Activated naive CD4-positive, alpha-beta T cell treated with anti-CD3 and anti-CD28 coated beads, Interleukin-2, amount 50 U/mL, for 24 hours (primary cell): Measurements from ENCODE around the gene HPN.

ENCODE experiments used
- H3K27ac Mint-ChIP-seq: one replicate; pipeline ENCODE4 v1.8.0; 2021; ENCODE audit warnings: mild to moderate bottlenecking, mixed read lengths
- H3K27me3 Mint-ChIP-seq: one replicate; pipeline ENCODE4 v1.8.0; 2021; ENCODE audit warnings: mixed read lengths
- H3K36me3 Mint-ChIP-seq: one replicate; pipeline ENCODE4 v1.8.0; 2021; ENCODE audit warnings: mixed read lengths
- H3K4me1 Mint-ChIP-seq: one replicate; pipeline ENCODE4 v1.8.0; 2021; ENCODE audit warnings: mixed read lengths
- H3K4me3 Mint-ChIP-seq: one replicate; pipeline ENCODE4 v1.8.0; 2021; ENCODE audit warnings: mild to moderate bottlenecking, mixed read lengths
- H3K9me3 Mint-ChIP-seq: one replicate; pipeline ENCODE4 v1.8.0; 2021; ENCODE audit warnings: mixed read lengths

Gene HPN

DNA sequence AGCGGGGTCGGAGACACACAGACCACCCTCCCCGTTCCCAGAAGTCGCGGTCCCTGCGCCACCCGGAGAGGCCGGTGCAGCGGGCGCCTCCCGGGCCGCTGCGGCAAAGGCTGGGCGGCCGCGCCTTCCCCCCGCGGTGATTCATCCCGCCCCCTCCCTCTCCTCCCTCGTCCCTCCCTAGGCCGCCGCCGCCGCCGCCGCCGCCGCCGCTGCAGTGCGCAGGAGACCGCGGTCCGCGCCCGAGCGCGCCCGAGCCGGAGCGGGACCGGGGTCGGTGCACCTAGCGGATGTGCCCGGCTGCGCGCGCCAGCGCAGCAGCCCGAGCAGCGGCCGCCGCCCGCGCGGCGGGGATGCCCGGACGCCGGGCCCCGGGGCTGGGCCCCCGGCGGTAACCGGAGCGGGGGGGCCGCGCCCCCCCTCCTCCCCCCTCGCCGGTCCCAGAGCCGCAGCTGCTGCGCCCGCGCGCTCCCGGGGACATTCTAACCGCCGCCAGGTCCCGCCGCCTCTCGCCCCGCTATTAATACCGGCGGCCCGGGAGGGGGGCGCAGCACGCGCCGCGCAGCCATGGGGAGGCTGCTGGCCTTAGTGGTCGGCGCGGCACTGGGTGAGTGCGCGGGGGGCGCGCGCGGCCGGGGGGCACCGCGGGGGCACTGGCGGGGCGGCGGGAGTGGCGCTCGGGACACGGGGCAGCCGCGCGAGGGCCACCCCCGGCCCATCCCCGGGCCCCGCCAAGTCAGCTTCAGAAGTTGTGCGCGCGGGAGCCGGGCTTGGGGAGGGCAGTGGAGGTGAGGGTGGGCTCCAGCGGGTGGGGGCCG, 11.1 kb upstream of the HPN start, which contains the start of gene SCN1B:
Gene SCN1B (plus strand): TSS at position 214 of the 815 bp plus-strand sequence. CDS start 351 bp downstream, at position 565.
- Mint-ChIP-seq H3K36me3 (no peaks in the 10 kb centered on the region), H3K4me1 (peaks cover 7% of the 10 kb centered on the region), H3K27me3 (peaks cover 13% of the 10 kb centered on the region), H3K9me3 (no peaks in the 10 kb centered on the region), H3K4me3 (peak within 1 kb of the TSS; percentile 80), H3K27ac (no peak within 1 kb of the TSS)

DNA sequence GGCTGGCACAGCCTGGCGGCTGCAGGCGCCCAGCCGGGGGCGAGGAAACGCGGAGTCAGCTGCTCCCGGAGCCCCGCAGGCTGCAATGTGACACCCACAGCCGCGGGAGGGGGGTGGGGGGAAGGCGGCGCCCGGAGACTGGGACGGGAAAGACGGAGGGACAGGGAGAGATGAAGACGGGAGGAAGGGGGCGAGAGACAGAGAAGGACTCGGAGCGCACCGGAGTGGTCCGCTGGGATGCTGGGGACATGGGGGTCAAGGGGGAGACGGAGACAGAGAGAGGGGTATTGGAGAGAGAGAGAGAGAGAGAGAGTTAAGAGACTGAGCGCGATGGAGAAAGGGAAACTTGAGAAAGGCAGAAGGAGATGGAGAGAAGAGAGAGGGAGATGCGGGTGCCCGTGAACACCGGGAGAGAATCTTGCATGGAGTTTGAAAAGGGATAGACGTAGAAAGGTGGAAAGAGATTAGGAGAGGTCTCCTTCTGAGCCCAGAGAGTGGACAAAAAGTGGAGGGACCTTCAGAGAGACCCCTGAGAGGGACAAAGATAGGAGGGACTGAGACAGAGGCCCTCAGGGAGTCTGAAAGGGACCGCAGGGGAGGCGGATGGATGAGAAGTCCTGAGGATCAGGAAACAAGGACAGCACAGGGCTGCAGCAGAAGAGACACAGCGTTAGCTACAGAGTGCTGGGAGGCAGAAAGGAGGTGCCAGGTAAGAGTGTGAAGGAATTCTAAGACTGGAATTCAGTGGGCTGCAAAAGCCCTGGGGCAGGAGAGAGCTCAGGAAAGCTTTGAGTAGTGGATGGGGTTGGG, 10.2 kb upstream of the HPN start:
- Mint-ChIP-seq H3K9me3 (no peaks in the 10 kb centered on the region), H3K36me3 (no peaks in the 10 kb centered on the region), H3K4me1 (peaks cover 7% of the 10 kb centered on the region), H3K27me3 (peaks cover 13% of the 10 kb centered on the region), H3K4me3 (peak overlapping the region; percentile 80), H3K27ac (no peak overlapping the region)

DNA sequence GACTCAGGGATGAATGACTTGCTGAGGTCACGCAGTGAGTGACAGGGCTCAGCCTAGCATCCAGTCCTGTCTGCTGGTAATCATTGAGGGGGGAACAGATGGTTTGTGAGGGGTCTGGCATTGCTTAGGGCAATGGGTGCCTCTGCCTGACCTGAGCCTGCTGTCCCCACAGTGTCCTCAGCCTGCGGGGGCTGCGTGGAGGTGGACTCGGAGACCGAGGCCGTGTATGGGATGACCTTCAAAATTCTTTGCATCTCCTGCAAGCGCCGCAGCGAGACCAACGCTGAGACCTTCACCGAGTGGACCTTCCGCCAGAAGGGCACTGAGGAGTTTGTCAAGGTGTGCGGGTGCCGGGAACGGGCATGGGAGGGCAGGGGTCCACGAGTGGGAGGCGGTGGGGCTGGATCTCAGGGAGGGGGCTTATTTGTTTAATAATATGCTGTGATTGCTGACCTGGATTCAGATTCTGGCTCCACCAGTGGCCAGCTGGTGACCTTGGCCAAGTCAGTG, 9.1 kb upstream of the HPN start:
- H3K9me3 Mint-ChIP-seq: no peaks in the 10 kb centered on the region
- no peaks in the 10 kb centered on the region for H3K36me3 Mint-ChIP-seq
- H3K27ac Mint-ChIP-seq: peak overlapping the region; percentile 46
- H3K4me1 Mint-ChIP-seq: peaks cover 7% of the 10 kb centered on the region
- peaks cover 13% of the 10 kb centered on the region for H3K27me3 Mint-ChIP-seq
- no peak overlapping the region for H3K4me3 Mint-ChIP-seq

DNA sequence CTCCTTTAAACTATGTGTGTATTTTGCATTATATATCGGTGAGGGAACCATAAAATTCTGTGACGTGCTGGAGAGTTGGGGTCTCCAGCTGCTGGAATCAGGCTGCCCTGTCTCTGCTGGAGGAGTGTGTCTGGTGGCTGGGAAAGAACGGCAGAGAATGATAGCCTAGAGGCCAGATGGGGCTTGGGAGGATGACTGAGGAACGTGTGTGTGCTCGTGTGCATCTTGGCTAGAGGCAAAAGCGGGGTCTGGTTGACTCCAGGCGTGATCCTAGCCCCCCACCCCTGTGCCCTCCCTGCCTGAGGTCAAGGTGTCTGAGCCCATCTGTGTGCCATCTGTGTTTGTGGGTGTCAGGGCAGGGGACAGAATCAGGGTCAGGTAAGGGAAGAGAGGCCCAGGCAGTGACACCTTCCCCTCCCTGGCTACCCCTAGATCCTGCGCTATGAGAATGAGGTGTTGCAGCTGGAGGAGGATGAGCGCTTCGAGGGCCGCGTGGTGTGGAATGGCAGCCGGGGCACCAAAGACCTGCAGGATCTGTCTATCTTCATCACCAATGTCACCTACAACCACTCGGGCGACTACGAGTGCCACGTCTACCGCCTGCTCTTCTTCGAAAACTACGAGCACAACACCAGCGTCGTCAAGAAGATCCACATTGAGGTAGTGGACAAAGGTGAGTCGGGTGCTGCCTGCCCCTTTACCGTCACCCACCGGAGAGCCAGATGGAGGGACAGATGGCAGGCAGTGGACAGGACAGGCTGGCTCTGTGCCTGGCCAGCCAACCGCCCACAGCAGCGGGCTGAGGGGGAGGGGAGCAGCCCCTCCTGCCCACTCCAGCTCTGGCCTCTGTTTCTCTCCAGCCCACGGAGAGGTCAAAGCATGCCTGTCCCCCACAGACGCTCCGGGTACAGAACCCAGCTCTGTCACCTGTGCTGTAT, 8.2 kb upstream of the HPN start:
- no peak overlapping the region for H3K27ac Mint-ChIP-seq
- H3K36me3 Mint-ChIP-seq: no peaks in the 10 kb centered on the region
- peaks cover 7% of the 10 kb centered on the region for H3K4me1 Mint-ChIP-seq
- H3K27me3 Mint-ChIP-seq: peaks cover 13% of the 10 kb centered on the region
- H3K4me3 Mint-ChIP-seq: no peak overlapping the region
- H3K9me3 Mint-ChIP-seq: no peaks in the 10 kb centered on the region

DNA sequence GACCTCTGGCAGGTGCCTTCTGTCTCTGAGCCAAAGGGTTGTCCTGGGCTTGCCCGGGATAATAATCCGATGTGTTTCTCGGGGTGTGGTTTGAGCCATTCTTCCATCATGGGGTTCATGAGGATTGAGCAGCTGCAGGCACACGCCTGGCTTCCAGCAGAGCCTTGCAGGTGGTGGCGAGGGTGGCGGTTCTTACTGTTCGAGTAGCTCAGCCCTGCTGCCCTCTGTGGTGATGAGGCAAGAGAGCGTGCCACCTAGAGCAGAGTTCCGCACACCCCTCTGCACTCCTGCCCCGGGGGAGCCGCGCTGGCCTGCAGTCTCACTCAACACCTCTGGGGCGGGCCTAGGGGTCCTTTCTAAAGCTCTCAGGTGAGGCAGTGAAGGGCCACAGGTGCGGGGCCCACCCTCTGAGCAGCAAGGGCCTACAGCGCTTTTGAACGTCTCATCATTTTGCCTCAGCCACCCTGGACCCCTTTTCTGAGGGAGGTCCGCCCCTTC, 7.5 kb upstream of the HPN start:
- peaks cover 9% of the 10 kb centered on the region for H3K4me1 Mint-ChIP-seq

DNA sequence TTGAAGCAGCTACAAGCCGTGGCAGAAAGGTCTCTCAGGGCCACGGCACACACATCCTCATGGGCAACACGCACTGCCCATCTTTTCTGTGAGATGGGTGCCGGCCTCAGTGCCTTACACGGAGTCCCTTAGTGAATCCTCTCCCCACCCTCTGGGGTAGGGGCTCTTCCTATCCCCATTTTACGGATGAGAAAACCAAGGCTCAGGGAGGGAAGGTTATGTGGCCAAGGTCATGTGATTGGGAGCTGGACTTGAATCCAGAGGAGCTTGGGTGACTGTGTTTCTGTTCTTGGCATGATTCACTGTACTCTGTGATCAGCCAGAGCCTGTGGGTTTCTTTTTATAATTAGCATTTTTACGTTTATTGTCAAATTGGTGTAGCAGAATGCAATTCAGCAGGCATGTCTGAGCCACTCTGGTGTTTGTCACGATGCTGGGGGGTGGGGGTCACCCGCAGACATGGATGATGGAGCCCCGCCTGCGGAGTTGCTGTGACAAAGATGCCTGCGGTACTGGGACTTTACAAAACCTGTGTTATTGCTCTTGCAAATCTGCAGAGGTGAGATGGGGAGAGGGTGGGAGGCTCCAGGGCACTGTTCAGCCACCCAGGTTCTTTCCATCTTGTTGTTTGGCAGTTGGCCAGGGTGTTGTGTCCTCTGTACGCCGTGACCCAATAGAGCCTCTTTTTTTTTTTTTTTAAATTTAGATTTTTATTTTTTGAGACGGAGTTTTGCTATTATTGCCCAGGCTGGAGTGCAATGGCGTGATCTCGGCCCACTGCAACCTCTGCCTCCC, 6.7 kb upstream of the HPN start:
- no peaks in the 10 kb centered on the region for H3K36me3 Mint-ChIP-seq

More for the DNA sequence above, 7.5 kb upstream of the HPN start:
- Mint-ChIP-seq H3K27me3 (peaks cover 13% of the 10 kb centered on the region), H3K4me3 (no peak overlapping the region), H3K27ac (no peak overlapping the region), H3K9me3 (no peaks in the 10 kb centered on the region), H3K36me3 (no peaks in the 10 kb centered on the region)

DNA sequence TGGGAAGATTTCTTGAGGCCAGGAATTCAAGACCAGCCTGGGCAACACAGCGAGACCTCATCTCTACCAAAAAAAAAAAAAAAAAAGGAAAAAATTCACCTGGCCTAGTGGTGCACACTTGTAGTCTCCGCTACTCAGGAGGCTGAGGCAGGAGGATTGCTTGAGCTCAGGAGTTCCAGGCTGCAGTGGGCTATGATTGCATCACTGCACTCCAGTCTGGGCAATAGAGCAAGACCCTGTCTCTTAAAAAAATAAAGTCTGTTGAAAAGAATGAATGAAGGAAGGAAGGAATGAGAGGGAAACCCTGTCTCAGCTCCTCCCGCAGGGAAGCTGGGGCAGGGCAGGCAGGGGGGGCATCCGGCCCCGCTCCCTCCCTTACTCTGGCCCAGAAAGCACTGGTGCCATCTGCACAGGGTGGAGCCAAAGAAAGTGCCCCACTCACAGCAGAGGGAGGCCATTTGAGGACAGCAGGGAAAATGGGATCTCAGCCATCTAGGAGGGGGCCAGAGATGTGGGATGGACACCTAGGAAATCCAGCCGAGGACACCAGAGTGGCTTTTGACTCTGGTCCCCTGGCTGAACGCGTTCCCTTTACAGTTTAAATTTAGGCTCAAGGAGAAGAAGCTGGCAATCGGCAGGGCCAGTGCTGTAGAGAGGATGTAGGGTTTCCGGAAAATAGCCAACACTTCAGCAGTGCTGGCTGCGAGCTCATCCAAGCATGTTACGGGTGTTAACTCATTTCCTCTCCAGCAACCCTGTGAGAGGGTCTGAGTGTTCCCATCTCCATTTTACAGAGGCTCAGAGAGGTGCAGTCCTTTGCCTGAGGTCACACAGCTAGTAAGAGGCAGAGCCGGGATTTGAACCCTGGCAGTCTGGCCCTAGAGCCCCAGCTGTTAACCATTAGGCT, 3.6 kb upstream of the HPN start:
- H3K36me3 Mint-ChIP-seq: no peaks in the 10 kb centered on the region
- no peak overlapping the region for H3K27ac Mint-ChIP-seq
- no peak overlapping the region for H3K4me3 Mint-ChIP-seq

More for the DNA sequence above, 6.7 kb upstream of the HPN start:
- Mint-ChIP-seq H3K27ac (no peak overlapping the region), H3K9me3 (no peaks in the 10 kb centered on the region), H3K4me3 (no peak overlapping the region), H3K4me1 (peaks cover 9% of the 10 kb centered on the region), H3K27me3 (peaks cover 13% of the 10 kb centered on the region)

DNA sequence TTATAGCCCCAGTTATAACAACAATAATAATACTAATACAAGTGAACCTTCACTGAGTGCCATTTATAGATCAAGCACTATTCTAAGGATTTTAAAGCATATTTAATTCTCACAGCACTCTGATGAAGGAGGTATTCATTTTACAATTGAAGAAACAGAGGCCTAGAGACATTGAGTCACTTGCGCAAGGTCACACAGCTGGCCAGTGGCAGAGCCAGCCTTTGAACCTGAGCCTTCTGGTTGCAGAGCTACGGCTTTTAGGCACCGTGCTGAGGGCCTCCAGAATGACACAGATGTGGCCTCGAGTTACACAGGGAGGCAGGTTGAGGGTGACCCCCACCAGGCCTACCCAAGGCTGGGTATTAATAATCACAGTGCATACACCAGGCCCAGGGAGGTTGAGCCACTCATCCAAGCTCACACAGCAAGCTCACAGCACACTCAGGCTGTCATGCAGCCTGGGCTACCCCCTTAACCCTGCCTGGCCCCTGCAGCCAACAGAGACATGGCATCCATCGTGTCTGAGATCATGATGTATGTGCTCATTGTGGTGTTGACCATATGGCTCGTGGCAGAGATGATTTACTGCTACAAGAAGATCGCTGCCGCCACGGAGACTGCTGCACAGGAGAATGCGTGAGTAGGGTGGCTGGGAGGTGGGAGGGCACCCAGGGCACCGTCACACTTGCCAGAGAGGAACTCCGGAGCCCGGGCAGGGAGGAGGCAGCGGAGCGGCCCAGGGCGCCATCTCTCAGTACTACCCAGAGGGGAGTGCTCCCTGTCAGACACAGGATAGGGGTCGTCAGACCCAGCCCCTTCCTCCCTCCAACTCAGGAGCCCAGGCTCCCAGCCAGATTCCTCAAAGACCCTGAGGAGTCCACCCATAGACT, 2.7 kb upstream of the HPN start:
- H3K4me3 Mint-ChIP-seq: no peak overlapping the region
- peaks cover 14% of the 10 kb centered on the region for H3K4me1 Mint-ChIP-seq
- H3K36me3 Mint-ChIP-seq: no peaks in the 10 kb centered on the region
- H3K27me3 Mint-ChIP-seq: peaks cover 1% of the 10 kb centered on the region
- H3K9me3 Mint-ChIP-seq: no peaks in the 10 kb centered on the region
- no peak overlapping the region for H3K27ac Mint-ChIP-seq

More for the DNA sequence above, 3.6 kb upstream of the HPN start:
- Mint-ChIP-seq H3K4me1 (peaks cover 12% of the 10 kb centered on the region), H3K9me3 (no peaks in the 10 kb centered on the region), H3K27me3 (peaks cover 3% of the 10 kb centered on the region)

DNA sequence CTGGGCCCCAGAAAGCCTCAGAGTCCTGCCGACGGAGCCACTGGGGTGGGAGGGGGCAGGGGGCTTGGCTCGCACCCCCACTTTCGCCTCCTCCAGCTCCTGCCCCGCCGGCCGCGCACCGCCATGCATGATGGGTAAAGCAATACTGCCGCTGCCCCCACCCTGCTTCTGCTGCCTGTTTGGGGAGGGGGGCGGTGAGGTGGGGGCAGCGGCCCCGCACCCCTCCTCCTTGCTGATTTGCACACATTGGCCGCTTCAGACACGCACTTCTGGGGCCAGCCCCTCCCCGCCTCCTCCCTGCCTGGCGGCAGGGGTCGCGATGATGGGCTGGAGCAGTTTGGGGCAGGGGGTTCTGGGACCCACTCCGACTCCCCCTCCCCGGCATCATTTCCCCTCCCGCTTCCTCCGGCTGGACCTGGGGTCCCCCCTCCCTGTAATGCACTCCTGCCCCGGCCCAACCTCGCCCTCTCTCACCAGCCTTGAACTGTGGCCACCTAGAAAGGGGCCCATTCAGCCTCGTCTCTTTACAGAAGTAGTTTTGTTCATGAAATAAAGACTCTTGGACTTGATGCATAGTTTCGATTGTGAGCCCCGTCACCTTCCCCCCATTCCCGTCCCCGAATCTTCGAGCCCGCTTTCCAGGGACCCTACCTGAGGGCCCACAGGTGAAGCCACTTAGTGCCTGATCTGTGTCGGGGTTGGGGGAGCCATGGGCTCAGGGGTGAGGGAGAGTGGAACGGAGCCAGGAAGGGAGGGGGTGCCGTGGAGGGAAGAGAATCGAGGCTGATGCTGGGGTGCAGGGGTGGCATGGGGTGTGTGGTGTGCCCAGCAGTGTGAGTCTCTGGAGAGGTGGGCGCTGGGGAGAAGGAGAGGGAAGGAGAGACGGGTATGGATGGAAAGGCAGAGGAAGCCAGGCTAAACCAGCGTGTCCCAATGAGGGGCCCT, 1.4 kb upstream of the HPN start:
- Mint-ChIP-seq H3K27ac (no peak overlapping the region), H3K4me1 (peaks cover 27% of the 10 kb centered on the region), H3K27me3 (no peaks in the 10 kb centered on the region), H3K36me3 (no peaks in the 10 kb centered on the region), H3K4me3 (peak overlapping the region; percentile 82), H3K9me3 (no peaks in the 10 kb centered on the region)

DNA sequence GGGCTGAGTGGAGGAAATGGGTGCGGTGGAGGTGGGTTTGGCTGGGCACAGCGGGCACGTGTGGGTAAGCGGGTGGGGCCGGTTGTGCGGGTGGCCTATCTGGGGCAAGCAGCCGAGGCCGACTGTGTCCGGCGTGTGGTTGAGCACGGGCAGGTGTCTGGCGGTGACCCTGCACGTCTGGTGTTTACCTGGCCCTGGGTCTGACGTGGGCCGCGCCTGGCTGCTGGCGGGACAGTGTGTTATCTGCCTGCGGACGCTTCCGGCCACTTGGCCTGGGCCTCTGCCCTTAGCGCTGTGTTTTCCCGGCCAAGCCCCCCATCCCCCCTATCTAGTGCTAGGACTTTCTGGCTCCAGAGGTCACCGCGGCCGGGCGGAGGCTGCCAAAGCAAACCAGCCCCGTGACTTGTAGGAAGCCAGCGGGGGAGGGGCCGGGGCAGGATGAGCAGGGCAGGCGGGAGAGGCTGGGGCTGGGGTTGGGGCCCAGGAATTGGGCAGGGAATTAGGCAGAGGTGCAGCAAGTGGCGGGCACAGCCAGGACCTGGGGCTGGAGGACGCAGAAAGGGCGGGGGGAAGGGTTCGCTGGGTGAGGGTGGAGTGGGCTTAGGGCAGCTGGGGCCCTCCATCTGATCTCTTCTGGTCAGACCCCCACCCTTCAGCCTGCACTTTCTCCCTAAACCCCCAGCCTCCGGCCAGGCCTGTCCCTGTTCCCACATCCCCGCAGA, 534 bp upstream of the HPN start:
- H3K36me3 Mint-ChIP-seq: no peaks in the 10 kb centered on the region
- no peak overlapping the region for H3K27ac Mint-ChIP-seq
- H3K9me3 Mint-ChIP-seq: no peaks in the 10 kb centered on the region
- H3K4me1 Mint-ChIP-seq: peaks cover 35% of the 10 kb centered on the region
- H3K27me3 Mint-ChIP-seq: no peaks in the 10 kb centered on the region
- H3K4me3 Mint-ChIP-seq: peak overlapping the region; percentile 82

DNA sequence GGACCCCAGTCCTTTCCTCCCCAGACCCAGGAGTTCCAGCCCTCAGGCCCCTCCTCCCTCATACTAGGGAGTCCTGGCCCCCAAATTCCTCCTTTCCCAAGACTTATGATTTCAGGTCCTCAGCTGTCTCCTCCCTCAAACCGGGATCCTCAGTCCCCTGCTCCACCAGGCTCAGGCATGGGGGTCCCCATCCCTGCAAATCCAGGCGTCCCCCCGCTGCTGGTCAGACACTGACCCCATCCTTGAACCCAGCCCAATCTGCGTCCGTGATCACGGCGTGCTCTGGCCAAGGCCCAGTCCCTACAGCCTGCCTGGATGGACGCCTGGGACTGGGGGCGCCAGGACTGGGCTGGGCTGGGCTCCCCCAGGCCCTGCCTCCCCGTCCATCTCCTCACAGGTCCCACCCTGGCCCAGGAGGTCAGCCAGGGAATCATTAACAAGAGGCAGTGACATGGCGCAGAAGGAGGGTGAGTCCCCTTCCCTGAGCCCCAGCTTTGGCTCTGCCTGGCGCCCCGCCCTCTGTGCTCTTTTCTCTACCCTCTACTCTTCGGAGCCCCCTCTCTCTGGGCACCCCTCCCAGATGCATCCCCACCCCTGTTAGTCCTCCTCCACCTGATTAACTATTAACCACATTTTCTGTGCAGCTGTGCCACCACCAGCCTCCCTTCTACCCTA, 672 bp downstream of the HPN start:
- Mint-ChIP-seq H3K4me1 (peaks cover 35% of the 10 kb centered on the region), H3K27ac (no peak overlapping the region), H3K27me3 (no peaks in the 10 kb centered on the region), H3K4me3 (no peak overlapping the region), H3K9me3 (no peaks in the 10 kb centered on the region), H3K36me3 (no peaks in the 10 kb centered on the region)
